ENCODE data around the gene CAMK2N1.

- TF ChIP-seq CTCF (IDR thresholded peaks at IDR 0.05) (no peak), POLR2A (IDR thresholded peaks at IDR 0.05) (no peak), POLR2AphosphoS5 (IDR thresholded peaks at IDR 0.05) (no peak)
Observed at GRCh38 chr1:20493309-20493708, 7.3 kb upstream of the CAMK2N1 start.
